ENCODE results near the gene EPB41L2. TPM values are rescaled to one million over a fixed set of nuclear protein-coding genes. Genes with fewer than 3 reads are reported as not detected.

The EPB41L2 gene
- total RNA-seq, 4 donors from 2014 or later = 104 to 317 (median 144) TPM

DNA sequence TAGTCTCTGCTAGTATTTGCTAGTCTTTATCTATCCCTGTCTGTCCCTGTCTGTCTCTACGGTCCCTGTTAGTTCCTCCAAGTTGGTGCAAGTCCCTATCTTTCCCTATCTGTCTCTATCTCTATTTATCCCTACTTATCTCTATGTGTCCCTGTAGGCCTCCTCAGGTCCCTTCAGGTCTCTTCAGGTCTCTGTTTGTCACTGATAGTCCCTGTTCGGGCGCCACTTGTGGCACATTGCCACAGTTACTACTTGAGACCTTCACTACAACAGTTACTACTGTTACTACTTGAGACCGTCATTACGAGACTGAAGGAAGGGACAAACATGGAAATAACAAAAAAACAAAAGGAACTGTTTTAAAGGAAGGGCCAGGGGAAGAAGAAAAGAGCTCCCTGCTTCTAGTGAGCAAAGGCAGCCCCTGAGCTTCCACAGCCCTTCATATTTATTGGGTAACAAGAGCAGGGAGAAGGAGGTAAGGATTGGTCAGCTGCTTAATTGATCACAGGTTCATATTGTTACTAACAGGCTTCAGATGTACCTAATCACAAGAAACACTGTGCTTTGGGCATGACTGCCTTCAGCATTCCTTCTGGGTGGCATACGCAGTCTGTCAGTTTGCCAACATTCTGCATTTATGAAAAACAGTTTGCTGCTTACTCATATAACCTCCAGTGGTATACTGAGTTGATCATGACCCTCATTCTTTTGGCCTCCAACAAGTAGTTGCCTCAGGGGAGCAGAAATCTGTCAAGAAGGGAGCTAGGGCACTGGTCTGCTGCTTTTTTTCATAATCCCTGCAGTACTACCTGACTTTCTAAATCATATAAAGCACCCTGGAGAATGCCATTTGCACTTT lies 8.4 kb downstream of the EPB41L2 start:
- DNase-seq (ENCODE audit: low spot score) (no peak), ATAC-seq (ENCODE audit: low FRiP score) (no peak)
- TF ChIP-seq, protein P1, sequence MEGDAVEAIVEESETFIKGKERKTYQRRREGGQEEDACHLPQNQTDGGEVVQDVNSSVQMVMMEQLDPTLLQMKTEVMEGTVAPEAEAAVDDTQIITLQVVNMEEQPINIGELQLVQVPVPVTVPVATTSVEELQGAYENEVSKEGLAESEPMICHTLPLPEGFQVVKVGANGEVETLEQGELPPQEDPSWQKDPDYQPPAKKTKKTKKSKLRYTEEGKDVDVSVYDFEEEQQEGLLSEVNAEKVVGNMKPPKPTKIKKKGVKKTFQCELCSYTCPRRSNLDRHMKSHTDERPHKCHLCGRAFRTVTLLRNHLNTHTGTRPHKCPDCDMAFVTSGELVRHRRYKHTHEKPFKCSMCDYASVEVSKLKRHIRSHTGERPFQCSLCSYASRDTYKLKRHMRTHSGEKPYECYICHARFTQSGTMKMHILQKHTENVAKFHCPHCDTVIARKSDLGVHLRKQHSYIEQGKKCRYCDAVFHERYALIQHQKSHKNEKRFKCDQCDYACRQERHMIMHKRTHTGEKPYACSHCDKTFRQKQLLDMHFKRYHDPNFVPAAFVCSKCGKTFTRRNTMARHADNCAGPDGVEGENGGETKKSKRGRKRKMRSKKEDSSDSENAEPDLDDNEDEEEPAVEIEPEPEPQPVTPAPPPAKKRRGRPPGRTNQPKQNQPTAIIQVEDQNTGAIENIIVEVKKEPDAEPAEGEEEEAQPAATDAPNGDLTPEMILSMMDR (IDR thresholded peaks at IDR 0.05) = no peak

DNA sequence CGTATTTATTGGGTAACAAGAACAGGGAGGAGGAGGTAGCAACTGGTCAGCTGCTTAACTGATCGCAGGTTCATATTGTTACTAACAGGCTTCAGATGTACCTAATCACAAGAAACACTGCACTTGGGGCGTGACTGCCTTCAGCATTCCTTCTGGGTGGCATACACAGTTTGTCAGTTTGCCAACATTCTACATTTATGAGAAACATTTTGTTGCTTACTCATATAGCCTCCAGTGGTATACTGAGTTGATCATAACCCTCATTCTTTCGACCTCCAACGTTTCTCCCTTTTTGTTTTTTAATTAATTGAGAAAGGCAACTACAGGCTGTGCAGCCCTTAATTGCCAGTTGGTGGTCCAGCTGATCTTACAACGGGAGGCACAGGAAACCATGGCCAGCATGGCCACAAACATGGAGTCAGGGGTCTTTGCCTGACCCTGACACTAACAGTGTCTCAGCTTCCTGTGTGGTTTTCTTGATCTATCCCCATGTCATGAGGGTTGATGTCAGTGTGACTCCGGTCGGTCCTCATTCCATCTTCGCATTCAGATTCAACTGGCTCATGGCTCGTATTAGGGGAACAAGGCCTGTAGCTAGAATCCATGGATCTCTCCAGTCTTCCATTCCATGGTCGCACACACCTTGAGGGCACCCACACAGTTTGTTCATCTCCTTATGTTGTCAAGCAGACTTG lies 9.4 kb downstream of the EPB41L2 start:
- DNase-seq (ENCODE audit: low spot score) = no peak
- TF ChIP-seq, protein P1 (IDR thresholded peaks at IDR 0.05) = no peak
- no peak for ATAC-seq (ENCODE audit: low FRiP score)

DNA sequence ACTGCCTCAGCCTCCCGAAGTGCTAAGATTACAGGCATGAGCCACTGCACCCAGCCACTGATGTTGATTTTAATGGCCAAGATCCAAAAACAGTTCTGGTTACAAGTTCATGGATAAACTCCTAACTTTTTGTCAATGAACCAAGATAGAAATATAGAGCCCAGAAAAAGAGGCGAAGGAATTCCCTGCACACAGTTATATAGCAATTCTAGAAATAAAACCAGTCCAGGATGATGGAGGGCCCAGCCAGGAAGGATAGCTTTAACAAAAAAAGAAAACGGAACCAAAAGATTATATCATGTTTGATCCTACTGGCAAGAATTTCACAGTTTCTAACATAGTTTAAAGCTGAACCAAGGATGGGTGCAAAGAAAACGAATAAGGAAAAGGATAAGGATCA lies 10.9 kb downstream of the EPB41L2 start:
- ATAC-seq (ENCODE audit: low FRiP score) (no peak), DNase-seq (ENCODE audit: low spot score) (no peak)
- TF ChIP-seq, protein P1 (IDR thresholded peaks at IDR 0.05) = no peak

DNA sequence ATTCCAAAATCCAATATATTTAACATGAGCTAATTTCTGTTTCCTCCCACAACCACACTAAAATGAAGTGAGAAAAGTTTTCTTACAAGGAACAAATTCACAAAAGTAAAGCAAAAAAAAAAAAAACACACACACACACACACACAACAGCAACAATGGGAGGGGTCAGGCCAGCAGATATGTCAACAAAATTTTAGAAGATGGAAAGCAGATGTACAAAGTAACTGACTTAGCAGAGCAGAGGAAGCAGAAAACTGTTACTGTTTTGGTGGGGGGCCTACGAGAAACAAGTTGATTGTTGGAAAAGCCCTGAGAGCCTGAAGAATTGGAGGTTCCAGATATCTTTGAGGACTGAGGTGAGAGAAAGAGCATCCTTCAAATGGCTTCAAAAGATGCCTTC lies 11.7 kb downstream of the EPB41L2 start:
- ATAC-seq (ENCODE audit: low FRiP score) (no peak), DNase-seq (ENCODE audit: low spot score) (no peak)
- TF ChIP-seq, protein P1 (IDR thresholded peaks at IDR 0.05) = no peak

DNA sequence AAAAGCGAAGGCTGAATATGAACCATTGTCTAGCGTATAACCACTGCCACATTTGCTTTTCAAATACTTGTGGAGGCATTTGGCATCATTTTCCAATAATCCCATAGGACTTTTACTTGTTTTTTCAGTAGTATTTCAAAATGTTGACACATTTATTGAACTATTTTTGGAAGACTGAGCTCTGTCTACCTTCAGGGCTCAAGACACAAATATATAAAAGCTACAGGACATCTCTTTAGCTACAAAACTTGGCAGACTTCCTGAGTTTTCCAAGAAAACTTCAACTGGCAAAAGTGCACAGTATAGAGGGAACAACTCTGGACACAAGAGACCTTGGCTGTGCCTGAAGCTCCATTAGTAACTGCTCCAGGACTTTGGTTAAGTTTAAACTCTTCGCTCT lies 13.4 kb downstream of the EPB41L2 start:
- TF ChIP-seq, protein P1 (IDR thresholded peaks at IDR 0.05) = no peak
- no peak for DNase-seq (ENCODE audit: low spot score)
- no peak for ATAC-seq (ENCODE audit: low FRiP score)

DNA sequence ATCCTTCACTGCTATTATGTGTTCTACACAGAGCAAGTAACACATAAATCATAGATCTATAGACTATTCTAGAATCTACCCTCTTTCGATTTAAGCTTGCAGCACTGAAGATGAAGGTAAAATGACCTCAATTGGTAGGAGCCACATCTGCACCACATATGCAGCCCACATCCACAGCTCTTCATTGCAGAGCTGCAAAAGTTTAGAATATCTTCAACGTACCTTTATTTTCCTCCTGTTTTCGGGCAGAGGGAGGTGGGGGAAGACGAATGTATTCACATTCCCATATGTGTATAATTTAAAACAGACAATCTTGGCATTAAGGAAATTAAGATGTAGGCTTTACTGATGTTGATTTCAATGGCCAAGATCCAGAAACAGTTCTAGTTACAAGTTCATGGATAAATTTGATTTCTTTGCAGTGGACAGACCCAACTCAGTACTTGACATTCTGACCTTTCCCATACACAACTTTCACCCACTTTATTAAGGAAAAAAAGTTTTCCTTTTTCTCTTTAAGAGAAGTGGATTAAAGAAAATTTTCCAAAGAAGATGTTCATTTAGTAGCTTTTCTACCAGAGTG lies 14.0 kb downstream of the EPB41L2 start:
- ATAC-seq (ENCODE audit: low FRiP score) (no peak), DNase-seq (ENCODE audit: low spot score) (no peak)
- TF ChIP-seq, protein P1 (IDR thresholded peaks at IDR 0.05) = no peak

All from omental fat pad (tissue), 4 donors.